HG03103 (cell line): ENCODE data around the gene GOLT1B.
A peak's percentile ranks its signal among the peaks of the same experiment; 100 is the strongest.

Source experiments
- ATAC-seq: cut with Tn5 transposase; IDR thresholded peaks from one replicate; pipeline ENCODE4 v1.9.1; 2021; ENCODE audit warnings: low read depth; ENCODE audit not compliant: unreplicated experiment

Gene GOLT1B

DNA sequence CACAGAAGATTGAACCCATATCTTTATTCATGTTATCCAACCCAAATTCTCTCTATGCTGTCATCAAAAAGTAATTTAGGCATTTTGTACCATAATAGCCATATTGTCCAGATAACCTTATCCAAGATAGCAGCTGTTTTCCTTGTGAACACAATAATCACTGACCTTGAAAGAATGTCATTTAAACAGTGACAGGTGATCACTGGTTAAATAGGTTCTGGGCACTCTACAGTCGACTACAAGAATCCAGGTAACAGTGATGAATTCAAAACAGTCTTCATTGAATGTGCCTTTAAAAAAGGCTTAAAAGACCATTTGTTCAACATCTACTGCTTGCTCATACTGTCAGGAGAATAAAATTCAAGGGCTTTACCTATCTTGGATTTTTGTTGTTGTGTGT lies 20.0 kb downstream of the GOLT1B start:
- no peak for ATAC-seq

DNA sequence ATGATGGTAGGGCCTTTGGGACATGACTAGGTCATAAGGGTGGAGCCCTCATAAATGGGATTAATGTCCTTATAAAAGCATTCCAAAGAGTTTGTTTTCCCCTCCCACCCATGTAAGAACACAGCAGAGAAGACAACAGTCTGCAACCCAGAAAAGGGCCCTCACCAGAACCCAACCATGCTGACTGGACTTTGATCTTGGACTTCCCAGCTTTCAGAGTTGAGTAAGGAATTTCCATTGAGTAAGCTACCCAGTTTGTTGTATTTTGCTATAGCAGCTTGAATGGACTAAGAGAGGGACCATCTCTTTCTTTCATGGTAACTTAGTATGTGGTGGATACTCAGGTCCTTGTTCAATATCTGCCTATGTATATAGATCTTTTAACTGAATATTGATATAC lies 21.6 kb downstream of the GOLT1B start:
- ATAC-seq, result no peak

DNA sequence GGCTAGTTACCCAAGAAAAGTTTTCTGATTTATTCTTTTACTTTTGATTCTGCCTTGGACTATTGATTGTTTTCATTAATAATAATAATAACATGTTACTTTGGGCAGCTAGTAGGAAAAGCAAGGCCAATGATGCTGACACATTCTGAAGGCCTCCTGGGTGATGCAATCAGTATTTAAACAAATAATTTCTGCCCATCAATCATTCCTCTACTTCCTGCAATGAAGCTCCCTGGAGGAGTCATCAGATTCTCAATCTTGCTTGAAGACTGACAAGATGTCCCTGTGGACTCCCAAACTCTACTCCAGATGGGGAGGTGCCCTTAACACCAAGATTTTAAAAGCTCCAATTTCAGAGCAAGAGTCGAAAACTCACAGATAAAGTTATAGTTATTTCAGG lies 24.5 kb downstream of the GOLT1B start, which contains the start of gene SPX:
Gene SPX, plus strand, starts transcription at position 244 of the 400 bp plus-strand sequence. CDS start 177 bp downstream, outside the sequence.
- no peak for ATAC-seq

GRCh38 chr12:21526721-21527345 lies 25.2 kb downstream of the GOLT1B start:
- no peak for ATAC-seq

DNA sequence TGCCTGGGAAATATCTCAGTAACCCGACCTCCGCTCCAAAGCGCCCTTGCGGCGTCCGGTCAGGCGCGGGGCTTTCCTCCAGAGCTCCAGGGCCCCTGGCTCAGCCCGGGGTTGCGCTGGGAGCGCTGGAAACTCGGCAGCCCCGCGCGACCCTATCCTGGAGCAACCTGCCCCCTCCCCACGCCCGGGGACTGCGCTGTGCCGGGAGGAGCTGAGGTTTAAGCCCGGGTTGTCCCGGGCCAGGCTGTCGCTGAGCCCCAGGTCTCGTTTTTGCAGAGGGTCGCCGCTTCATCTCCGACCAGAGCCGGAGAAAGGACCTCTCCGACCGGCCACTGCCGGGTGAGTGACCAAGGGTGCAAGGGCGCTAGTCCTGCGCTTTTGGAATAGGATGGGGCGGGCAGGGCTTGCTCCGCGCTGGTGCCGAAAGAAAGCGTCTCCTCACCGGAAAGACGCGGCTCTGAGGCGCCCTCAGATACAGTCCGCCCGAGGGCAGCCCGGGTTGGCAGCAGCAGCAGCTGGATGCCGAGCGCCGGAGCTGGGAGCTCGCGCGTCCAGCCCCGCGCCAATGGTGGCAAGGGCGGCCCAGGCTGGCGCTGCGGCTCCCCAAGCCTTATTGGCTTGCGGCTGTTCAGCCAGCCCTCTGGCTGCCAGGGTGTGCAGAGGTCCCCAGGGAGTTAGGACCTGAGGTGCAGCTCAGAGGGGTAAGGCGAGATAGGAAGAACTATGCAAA lies 26.0 kb downstream of the GOLT1B start:
- peak; percentile 92 for ATAC-seq

- no peak for ATAC-seq
Measured at GRCh38 chr12:21528953-21529352, 27.4 kb downstream of the GOLT1B start.

DNA sequence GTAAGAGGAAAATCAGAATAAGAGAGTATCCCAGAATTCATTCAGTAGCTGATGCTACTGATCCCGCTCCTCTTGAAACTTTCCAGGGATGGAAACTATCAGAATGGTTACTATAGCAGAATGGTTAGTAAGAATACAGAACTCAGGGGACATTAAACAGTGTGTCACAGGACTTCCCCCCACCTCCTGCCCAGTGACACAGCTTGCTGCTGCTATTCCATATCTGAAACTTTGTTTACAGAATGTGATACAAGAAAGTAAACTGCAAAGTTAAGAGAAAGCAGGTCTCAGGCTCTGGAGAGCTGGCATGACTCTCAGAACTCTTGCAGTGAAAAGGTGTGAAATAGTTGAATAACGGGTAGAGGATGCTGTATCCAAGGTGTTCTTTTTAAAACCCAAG lies 27.9 kb downstream of the GOLT1B start:
- no peak for ATAC-seq

DNA sequence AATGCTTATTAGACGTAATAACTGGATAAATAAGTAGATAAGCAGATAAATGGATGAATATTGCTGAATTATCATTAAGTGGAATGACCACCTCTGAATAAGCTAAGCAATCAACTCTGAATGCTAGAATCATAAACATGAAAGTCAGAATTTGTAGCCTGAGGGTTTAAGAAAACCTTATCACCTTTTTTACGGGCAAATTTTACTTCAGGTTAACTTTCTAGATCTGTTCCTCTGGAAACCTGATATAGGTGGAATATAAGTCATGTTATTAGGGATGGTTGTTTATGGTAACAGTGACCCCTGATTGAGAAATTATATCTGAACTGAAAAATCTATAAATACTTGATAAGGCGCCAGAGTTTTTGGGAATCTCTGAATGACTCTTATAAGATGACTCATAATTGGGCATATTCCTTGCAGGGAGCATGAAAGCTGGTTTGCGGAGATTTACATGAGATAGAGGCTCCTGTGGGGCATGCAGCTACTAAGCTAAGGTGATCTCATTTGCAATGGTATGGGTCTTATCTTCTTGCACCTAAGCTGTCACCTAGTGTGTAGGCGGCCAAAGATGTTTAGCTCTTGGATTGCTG lies 36.6 kb downstream of the GOLT1B start:
- ATAC-seq, result no peak

- ATAC-seq, result no peak
Measured at GRCh38 chr12:21539797-21540196, 38.2 kb downstream of the GOLT1B start.

DNA sequence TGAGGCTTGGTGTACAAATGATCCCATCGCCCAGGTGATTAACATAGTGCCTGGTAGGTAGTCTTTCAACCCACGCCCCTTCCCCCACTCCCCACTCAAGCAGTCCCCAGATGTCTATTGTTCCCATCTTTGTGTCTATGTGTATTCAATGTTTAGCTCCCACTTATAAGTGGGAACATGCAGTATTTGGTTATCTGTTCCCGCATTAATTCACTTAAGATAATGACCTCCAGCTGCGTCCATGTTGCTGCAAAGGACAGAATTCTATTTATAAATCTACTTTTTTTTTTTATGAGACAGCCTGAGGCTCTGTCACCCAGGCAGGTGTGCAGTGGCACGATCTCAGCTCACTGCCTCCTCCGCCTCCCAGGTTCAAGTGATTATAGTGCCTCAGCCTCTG lies 40.2 kb downstream of the GOLT1B start:
- no peak for ATAC-seq

- ATAC-seq, result no peak
Measured at GRCh38 chr12:21542403-21542802, 40.8 kb downstream of the GOLT1B start.

GRCh38 chr12:21543151-21543550 lies 41.6 kb downstream of the GOLT1B start:
- ATAC-seq, result no peak

DNA sequence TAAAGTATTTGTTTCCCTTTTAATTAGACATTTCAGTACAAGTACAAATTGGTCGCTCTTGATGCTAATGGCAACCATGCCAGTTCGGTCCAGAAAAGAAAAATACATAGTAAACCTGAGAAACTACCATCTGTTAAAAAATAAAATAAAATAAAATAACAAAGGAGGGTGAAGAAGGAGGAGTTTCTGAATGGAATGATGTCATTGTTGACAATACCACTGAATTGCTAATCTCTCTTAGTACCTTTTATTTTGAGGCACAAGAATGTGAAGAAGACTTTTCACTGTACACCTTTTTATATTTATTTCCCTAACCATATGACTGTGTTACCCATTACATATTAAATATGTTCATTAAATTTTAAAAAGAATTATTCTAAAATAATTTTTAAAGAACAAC lies 44.0 kb downstream of the GOLT1B start:
- ATAC-seq, result no peak

- ATAC-seq, result no peak
Measured at GRCh38 chr12:21546716-21547115, 45.1 kb downstream of the GOLT1B start.

GRCh38 chr12:21547437-21547836 lies 45.8 kb downstream of the GOLT1B start:
- ATAC-seq, result no peak

DNA sequence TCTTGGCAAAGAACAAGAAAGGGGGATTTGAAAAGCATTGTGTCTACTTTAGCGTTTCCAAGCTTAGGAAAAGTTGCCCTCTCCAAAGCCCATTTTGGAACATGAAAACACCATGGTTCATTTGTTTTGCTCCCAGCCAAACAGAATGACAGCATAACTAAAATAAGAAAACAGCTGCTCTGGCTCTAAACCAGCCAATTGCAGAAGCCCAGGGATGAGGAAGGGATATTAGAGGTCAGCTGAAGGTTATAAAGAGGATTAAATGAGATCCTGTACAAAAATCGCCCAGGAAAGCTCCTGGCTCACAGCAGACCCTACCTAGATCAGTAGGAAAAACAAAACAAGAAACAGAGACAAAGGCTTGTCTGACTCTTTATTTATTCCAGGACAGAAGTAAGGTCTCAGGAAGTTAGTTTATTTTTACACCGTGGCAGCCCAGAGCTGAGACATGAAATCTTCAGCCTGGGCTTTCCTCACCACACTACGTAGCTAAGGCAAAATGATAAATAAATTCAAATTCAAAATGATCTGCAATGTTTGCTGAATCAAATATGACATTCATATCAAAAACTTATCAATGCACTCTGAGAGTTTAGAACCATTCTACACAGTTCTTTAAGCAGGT lies 50.4 kb downstream of the GOLT1B start:
- ATAC-seq, result no peak

GRCh38 chr12:21552635-21553328 lies 51.2 kb downstream of the GOLT1B start:
- no peak for ATAC-seq

- no peak for ATAC-seq
Measured at GRCh38 chr12:21553329-21553675, 51.7 kb downstream of the GOLT1B start.

- no peak for ATAC-seq
Measured at GRCh38 chr12:21558100-21558679, 56.6 kb downstream of the GOLT1B start.

DNA sequence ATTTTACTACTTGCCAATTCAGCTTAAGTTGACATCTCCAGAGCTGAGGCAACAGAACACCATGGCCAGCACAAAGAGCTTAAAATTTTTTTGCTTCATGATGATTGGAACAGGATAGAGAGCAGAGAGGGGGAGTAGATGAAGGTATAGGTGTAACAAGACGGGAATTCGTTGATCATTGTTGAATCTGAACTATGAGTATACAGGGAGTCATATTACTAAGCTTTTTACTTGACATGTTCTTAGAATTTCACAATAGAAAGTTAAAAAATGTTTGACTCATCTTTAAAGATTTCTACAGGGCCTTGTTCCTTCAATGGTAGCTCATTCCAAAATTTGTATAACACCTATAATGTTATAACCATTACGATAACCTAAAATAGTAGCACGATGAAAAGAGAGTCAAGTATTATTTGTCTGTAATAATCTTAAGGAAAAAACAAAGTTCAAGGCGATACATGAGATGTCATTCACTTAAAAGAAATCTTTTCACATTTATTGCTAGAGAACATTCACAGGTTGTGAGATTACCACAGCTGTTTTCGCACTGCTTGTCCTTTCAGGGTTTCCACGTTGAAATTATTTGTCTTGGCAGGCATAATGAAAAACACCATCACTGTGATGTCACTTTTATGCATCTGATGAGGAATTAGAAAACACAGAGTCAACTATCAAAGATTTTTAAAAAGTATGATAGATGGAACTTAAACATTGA lies 58.4 kb downstream of the GOLT1B start:
- no peak for ATAC-seq
